Measurements from ENCODE around the gene GPSM1.

- TF ChIP-seq CTCF (IDR thresholded peaks at IDR 0.05) (no peak), POLR2A (IDR thresholded peaks at IDR 0.05) (no peak), POLR2AphosphoS5 (IDR thresholded peaks at IDR 0.05) (no peak), EP300 (IDR thresholded peaks at IDR 0.05) (no peak)
These were observed 52.6 kb downstream of the GPSM1 start for GRCh38 chr9:136379891-136380290.
